Measurements from ENCODE around the gene SKAP2.
"Not testable (repeated sequence)": the region's sequence is repeated elsewhere in the genome, so short reads cannot be mapped to it uniquely, and the experiment has no call there.

The SKAP2 gene

DNA sequence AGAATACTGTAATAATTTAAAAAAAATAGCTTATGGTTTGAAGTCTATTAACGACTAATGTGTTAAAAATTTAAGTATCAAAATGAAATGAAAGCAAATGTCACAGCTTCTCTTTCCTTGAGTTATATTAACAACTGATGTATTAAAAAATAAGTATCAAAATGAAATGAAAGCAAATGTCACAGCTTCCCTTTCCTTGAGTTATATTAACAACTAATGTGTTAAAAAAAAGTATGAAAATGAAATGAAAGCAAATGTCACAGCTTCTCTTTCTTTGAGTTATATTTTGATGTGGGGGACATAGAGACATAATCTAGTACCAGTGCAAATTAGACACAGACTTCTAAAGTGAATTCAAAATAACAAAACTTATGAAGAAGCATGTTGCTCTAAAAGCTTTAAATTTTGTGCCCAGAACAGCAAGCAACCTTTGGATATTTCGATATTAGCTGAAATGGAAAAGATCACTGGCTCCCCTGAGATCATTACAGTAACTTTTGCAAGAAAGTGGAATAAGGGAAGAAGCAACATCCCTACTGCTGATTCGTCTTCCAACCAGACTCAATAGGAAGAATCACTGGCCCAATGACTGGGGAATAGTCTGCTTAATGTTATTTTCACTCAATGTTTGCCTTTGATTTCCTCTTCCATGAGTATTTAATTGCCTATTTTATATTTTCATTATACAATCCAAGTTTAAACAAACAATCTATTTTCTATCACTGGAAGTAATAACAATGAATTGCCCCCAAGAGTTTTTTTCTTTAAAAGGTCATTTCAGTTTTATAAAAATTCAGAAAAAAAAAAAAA lies 8.0 kb downstream of the SKAP2 start:
- DNase-seq = peak; percentile 40

GRCh38 chr7:26854876-26855855 lies 9.2 kb downstream of the SKAP2 start:
- DNase-seq = no peak

DNA sequence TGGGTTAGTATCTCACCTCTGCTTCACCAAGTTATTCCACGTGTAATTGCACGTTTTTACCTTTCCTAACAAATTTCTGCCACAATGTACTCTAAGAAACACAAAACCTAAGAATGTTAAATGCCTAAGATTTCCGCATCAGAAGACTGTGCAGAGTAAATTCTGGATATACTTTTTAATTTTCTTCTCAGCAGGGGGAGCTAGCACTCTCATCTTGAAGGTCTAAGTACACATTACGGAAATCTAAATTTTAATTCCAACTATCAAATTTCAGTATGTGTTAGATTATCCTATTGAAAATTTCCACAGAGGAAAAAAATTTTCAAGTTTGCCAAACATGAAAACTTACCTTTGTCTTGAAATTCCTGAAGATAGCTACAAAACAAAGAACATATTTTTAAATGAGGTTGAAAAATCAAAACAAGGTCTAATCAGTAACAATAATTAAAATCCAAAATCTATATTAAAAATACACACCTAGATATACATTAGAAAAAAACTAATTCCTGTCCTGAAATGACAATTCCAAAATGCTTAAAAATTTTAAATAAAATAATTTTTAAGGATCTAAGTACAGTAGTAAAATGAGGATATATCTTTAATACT lies 10.5 kb downstream of the SKAP2 start:
- DNase-seq = peak; percentile 76

DNA sequence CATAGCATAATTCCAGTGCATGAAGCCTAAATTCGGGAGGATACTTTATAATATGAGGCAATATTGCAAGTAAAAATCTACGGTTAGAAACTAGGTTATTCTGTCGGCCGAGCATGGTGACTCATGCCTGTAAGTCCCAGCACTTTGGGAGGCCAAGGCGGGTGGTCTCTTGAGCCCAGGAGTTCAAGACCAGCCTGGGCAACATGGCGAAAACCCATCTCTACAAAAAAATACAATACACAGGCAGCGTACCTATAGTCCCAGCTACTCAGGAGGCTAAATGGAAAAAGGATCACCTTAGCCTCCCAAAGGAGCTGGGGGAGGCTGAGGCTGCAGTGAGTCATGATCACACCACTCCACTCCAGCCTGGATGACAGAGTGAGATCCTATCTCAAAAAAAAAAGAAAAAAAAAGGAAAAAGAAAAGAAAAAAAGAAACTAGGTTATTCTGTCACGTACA lies 14.2 kb downstream of the SKAP2 start:
- DNase-seq = no peak

DNA sequence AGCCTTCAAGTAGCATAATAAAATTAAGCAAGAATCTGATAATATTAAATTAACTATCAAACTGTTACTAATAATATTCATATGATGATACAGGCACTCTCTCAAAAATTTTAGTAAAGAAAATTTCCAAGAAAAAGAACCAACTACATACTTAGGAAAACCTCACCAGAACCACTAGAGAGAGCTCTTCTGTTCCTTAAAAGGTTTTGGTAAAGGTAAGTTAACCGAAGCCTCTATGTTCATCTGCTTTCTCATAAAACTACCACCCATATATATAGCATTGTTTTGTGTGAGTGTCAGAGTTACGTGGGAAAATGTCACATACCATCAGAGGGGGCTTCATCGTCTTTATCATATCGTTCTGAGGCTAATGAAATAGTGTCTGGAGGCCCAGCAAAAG lies 20.7 kb downstream of the SKAP2 start:
- DNase-seq = no peak

DNA sequence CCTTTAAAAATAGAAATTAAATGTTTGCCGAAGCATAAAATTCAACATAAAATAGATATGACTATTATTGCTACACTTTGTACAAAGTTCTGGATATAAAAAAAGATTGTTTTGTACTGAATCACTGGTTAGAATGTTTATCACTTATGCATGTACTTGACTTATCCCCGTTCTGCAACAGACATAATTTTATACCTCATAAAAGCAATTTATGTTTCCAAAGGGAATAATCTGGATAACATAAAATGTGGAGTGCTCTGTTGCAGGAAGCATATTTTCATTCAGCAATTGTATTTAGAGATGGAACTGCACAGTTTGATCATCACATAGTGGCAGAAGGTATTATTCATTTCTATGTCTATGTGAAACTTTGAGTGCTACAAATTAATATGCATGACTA lies 21.5 kb downstream of the SKAP2 start:
- no peak for DNase-seq

- no peak for DNase-seq
These were observed 23.2 kb downstream of the SKAP2 start for GRCh38 chr7:26841003-26841739.

- not testable (repeated sequence) for DNase-seq
These were observed 27.6 kb downstream of the SKAP2 start for GRCh38 chr7:26836793-26837192.

DNA sequence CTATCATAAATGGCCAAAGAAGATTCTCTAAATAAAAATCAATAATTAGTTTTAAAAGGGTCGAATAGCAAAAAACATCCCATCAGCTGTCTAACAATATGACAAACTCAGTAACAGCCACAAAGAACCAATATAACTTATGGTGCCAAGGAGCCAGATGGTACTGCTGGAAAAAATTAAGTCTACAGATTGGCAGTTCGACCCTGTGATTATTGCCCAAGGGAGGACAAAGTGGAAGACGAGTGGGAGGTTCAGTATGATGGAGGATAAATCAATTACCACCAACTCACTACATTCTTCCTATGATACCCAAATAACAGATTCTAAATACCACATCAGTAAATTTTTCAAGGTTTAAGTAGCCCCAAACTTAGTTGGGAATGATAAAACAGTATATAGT lies 49.0 kb downstream of the SKAP2 start:
- DNase-seq = no peak

- DNase-seq = no peak
These were observed 51.0 kb downstream of the SKAP2 start for GRCh38 chr7:26813432-26813831.

- DNase-seq = no peak
These were observed 69.8 kb downstream of the SKAP2 start for GRCh38 chr7:26794541-26794940.

DNA sequence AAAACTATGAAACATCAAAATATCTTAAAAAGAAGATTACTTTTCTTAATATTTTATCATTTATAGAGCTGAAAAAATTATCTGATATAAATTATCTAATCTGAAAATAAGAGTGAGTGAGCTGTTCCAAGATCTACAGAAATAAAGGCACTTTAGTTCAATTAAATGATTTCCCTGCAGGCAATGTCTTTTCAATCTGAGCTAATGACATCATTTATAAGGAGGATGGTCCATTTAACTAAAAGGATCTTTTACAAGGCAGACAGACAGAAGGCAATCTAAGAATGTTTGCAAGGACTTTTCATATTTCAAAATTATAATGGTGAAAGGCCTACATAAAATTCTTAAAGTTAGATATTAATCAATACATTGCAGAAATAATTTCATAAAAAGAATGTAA lies 71.8 kb downstream of the SKAP2 start:
- no peak for DNase-seq

- DNase-seq = no peak
These were observed 72.4 kb downstream of the SKAP2 start for GRCh38 chr7:26792006-26792405.

DNA sequence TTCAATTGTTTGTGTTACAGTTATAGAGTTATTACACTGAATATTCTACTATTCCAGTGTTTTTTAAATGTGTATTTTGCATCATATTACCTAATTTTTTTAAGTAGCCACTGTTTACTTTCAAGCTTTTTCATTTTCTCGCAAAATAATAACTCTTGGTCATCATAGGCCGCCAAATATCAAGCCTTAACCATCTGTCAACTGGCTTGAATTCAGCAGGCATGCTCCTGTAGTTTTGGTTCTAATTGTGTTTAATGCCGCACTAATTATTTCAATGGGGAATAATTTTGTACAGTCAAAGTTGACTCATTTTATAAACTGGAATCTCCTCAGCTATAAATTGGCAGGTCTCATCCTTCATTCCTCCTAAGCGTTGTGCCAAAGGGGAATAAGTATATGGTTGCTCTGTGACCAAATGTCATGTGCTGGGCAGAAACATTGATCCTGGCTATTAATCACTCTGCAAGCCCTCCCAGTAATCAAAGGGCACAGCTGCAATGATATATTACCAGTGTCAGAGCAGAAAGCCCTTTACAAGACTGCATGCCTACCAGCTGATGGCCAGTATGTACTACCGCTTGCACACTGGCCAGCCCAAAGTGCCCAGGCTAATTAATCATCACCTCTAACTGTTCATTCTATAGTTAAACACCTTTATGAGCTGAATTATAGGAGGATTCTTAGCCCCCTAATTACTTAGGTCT lies 74.8 kb downstream of the SKAP2 start:
- no peak for DNase-seq

- no peak for DNase-seq
These were observed 76.7 kb downstream of the SKAP2 start for GRCh38 chr7:26787701-26788100.

DNA sequence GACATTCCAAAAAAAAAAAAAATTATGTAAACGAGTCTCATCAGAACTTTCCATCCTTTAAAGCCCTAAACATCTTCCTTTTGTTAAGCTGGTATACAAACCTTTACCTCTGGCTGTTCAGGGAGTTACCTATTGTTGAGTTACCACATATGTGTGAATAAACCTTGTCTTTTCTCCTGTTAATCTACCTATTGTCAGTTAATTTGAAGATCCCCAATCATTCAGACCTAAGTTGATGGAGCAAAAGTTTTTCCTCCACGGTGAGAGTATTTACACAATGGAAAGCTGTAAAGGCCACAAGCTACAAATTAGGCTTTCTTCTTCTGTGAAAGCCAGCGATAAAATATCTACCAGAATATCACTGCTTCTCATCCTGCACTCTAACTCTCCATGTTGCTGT lies 80.3 kb downstream of the SKAP2 start:
- DNase-seq = no peak

DNA sequence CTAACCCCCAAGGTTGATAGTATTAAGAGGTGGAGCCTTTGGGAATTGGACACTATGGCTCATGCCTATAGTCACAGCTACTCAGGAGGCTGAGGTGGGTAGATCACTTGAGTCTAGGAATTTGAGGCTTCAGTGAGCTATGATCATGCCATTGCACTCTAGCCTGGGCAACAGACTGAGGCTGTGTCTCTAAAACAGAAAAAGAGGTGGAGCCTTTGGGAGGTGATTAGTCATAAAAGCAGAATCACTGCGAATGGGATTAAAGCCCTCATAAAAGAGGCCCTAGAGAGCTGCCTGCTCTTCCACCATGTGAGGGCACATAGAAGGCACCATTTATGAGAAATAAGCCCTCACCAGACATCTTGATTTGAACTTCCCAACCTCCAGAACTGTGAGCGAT lies 81.9 kb downstream of the SKAP2 start:
- DNase-seq = no peak

DNA sequence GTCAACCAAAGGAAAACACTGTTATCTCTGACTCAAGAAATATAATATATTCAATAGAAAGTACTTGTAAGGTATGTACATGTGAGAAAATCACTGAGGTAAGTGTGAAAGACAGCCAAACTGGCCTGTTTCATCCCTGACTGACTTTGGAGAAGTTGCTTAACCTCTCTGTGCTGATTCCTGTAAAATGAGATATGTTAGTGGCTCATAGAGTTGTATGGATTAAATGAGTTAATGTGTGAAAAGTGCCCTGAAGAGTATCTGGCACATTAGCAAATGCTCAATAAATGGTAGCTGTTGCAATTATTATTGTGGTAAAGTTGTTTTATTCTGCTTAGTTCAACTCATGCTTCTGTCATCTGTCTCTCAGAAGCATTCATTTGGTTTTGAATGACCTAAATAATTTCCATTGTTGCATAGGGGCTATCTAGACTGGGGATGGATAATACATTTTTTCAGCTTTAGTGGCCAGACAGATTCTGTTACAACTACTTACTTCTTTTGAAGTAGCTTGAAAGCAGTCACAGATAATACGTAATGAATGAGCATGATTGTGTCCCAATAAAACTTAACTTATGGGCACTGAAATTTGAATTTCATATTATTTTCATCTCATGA lies 84.3 kb downstream of the SKAP2 start:
- DNase-seq = no peak

DNA sequence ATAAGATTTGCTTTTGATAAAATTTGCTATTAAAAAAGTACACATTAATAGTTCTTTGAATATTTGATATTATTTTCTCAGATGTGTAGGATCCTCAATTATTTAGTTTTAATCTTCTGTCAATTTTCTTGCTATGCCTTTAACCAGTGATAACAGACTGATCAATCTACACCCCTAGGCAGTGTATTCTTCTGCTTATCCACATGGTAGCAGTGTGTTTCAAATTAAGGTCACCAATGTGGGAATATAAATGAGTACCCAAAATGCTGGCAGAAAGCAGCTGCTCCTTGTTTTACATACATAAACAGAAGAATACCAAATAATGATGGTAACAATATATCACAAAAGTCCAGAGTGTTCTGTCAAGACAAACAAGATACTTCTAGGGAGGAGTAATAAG lies 87.0 kb downstream of the SKAP2 start:
- no peak for DNase-seq

GRCh38 chr7:26760501-26760900 lies 103.9 kb downstream of the SKAP2 start:
- no peak for DNase-seq

- DNase-seq = no peak
These were observed 105.3 kb downstream of the SKAP2 start for GRCh38 chr7:26759108-26759507.

DNA sequence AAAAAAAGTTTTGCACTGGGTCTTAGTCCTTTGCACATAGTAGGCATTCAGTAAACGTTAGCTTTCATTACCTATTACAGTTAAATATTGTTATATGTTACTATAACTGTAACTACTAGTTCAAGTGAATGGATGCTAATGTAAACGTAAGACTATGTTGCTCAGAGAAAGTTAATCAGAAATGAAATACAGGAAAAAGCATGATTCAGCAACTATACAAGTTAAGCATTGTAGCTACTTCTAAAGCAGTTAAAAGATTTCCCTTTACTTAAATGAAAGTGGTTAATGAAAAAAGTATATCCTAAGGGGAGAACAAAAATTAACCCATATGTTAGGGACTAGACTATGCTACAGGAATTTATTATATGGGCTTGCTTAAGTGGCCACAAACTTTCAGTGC lies 121.2 kb downstream of the SKAP2 start:
- DNase-seq = no peak
